ENCODE data around the gene DMRT3.

DMRT3 gene

DNA sequence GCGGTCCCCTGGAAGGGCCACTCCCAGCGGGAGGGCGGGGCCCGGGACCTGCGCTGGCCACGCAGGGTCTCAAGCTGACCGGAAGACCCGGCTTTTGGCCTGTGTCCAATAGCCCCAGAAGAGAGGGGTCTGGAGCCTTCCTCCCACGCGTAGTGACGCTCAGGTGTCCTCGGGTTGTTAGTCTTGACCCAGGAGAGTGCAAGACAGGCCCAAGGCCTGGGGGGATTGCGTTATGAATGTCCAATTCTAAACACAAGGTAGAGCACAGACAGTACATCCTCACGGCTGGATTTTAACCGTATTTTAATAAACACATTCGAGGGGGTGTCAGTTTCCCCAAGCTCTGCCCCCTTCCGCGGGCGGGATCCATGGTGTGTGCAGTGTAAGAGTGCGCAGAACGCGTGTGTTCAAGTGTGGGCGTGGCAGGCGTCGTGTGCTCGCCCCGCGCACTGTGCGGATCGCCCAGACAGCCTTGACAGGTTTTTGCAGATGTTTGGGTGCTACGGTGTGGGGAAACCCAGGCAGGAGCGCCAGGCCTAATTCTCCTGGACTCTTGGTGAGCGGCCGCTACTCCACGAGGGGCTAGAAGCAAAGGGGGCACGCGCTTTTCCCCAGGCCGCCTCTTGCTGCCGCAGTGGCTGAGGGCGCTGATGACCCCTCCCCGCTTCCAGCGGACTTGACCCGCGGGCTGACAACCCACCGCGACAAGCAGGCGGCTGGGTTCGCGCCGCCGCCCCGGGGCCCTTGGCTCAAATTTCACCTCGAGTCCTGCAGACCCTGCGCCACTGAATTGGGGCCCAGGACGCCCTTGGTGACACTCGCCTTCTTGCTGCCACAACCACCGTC, 6.1 kb upstream of the DMRT3 start:
- DNase-seq (ENCODE audit: low read depth) = no peak
- TF ChIP-seq, protein P1, sequence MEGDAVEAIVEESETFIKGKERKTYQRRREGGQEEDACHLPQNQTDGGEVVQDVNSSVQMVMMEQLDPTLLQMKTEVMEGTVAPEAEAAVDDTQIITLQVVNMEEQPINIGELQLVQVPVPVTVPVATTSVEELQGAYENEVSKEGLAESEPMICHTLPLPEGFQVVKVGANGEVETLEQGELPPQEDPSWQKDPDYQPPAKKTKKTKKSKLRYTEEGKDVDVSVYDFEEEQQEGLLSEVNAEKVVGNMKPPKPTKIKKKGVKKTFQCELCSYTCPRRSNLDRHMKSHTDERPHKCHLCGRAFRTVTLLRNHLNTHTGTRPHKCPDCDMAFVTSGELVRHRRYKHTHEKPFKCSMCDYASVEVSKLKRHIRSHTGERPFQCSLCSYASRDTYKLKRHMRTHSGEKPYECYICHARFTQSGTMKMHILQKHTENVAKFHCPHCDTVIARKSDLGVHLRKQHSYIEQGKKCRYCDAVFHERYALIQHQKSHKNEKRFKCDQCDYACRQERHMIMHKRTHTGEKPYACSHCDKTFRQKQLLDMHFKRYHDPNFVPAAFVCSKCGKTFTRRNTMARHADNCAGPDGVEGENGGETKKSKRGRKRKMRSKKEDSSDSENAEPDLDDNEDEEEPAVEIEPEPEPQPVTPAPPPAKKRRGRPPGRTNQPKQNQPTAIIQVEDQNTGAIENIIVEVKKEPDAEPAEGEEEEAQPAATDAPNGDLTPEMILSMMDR (IDR thresholded peaks at IDR 0.05; ENCODE audit: insufficient read depth, low read depth, low read length, missing control alignments) = no peak
- no peak overlapping the region for H3K4me3 ChIP-seq (ENCODE audit: low read length)

DNA sequence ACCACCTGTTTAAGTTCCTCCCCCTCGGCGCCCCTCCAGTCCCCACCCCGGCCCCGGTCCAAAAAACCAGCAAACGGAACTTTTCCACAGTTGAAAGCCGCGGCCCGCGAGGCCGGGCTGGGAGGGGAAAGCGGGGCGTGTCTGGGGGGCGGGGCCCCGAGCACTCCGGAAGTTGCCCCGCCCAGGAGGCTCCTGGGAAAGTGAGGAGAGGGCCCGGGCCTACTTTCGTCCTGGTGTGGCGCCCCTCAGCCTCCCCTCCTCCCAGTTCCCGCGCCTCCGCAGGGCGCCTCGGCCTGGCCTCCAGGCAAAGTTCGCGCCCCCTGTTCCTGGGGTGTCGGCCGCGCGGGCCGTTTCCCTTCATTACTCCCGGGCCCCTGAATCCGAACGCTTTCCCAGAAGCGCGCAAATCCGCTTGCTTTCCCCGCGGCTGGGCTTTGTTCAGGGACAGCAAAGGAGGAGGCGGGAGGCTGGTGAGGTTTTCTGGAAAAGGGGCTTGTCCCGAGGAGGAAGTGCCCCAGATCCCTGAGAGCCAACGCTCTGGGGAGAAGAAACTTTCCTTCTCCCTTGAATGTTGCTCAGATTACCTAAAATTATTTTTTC, 4.5 kb upstream of the DMRT3 start:
- H3K4me3 ChIP-seq (ENCODE audit: low read length) = peak overlapping the region; percentile 37
- TF ChIP-seq, protein P1 (IDR thresholded peaks at IDR 0.05; ENCODE audit: insufficient read depth, low read depth, low read length, missing control alignments) = no peak
- DNase-seq (ENCODE audit: low read depth) = peak; percentile 11

DNA sequence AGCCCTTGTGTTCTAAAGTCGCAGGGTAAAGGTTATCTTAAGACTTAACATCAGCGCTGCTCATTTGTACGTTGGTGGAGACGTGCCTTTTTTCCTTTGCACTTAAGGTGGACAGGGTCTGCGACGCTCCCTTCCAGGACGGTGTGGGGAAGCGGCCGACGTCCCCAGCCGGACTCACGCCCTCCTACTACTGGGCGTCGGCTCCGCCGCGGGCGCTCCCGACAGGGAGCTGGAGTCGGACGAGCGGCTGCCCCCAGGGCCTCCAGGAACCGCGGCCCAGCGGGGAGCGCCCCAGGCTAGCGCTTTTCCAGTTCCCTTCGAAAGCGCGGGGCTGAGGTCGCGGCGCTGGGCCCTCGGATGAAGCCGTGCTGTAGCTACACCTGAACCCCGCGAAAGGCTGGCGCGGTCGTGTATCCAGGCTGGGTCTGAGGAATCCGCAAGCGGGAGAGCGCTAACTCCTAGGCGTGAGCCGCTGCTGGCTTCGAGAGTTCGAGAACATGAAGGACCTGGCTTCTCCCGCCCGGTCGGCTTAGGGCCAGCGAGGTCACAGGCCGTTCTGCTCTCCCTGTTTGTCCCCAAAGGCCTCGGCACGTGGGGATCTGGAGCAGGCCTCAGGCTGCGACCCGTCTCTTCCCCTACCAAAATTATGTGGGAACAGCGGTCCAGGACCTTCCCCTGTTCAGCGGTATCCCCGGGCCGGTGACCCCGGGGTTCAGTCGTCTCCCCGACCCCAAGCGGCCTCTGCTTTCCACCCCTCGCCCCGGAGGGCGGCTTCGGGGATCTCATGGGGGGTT, 3.8 kb upstream of the DMRT3 start:
- no peak for DNase-seq (ENCODE audit: low read depth)
- H3K4me3 ChIP-seq (ENCODE audit: low read length) = no peak overlapping the region
- TF ChIP-seq, protein P1 (IDR thresholded peaks at IDR 0.05; ENCODE audit: insufficient read depth, low read depth, low read length, missing control alignments) = no peak

DNA sequence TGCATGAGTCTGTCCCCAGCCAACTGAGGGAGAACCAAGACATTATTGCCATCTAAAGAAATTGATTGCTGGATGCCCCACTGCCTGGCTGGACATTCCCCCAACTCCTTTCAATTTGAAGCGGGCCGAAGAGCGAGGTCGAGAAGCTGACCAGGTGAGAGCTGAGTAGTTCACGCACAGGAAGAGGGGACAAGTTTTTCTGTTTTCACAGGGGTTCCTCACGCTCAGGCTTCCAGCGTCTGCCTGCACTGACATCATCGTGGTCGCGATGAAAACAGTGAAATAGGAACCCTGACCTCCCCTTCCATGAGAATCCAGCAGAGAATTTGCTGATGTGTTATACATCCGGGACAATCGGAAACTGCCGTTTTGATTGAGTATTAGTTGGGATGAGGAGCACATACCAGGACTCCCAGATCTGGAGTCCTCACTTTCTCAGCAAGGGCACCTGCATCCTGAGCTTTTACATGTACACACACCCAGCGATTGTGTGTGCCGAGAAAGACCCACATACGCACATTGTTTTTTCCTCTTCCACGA, 3.1 kb upstream of the DMRT3 start:
- H3K4me3 ChIP-seq (ENCODE audit: low read length) = no peak overlapping the region
- TF ChIP-seq, protein P1 (IDR thresholded peaks at IDR 0.05; ENCODE audit: insufficient read depth, low read depth, low read length, missing control alignments) = no peak
- DNase-seq (ENCODE audit: low read depth) = no peak

DNA sequence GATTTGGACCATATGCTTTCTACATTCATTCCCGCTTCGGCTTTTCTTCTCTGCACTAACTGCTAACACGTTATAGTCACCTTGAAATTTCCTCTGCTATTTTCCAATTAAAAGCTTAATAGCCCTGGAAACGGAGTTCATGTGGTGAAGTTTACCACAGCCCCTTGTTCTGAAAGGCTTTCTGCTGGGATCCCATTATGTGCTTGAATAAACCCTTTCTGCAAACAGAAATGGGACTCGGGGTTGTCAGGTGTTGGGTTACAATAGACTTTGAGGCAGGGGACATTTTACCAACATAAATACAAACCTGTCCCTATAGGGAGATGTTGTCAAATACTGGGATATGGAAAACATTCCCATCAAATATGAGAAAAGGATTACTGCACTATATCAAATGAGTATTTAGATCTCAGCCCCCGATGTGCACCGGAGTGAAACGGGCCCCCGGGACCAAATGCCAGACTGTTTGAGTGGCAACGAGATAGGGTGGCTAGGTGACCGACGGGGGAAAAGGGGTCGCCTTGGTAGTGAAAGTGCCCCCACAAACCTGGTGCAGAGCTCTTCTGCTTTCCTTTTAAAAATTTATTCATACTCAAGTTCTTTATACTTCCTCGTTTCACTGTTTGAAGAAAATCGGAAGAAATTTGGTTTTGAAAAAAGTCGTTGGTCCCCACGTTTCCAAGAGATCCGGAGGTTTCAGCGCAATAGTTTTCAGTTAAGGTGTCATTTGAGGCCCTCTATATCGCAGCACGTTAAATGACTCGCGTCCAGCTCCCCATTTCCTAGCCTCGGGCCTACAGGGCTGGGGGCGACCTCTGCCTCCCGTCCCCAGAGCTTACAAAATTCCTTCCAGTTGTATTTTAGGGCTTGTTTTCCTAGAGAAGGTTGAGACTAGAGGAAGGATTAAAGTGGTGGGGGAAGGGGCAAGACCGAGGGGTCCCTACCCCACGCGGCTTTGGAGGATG, 2.1 kb upstream of the DMRT3 start:
- no peak for DNase-seq (ENCODE audit: low read depth)
- H3K4me3 ChIP-seq (ENCODE audit: low read length) = no peak overlapping the region
- TF ChIP-seq, protein P1 (IDR thresholded peaks at IDR 0.05; ENCODE audit: insufficient read depth, low read depth, low read length, missing control alignments) = no peak

All from epithelial cell of esophagus (primary cell).